ENCODE measurements around the gene CARD10.
A peak's percentile ranks its signal among the peaks of the same experiment; 100 is the strongest.

Gene CARD10

GRCh38 chr22:37496651-37497050 lies 22.6 kb downstream of the CARD10 start:
- peak; percentile 25; the same call in 1 of the 2 replicates for TF ChIP-seq TEAD4 (IDR thresholded peaks at IDR 0.05)
- TF ChIP-seq TCF12 (IDR thresholded peaks at IDR 0.05; ENCODE audit: low read depth): no peak
- TF ChIP-seq EGR1 (IDR thresholded peaks at IDR 0.05): no peak
- TF ChIP-seq MAX (IDR thresholded peaks at IDR 0.05): peak; percentile 69
- no peak for TF ChIP-seq CREB1 (IDR thresholded peaks at IDR 0.05; ENCODE audit: low read depth)
- no peak for TF ChIP-seq ZBTB7A (IDR thresholded peaks at IDR 0.05; ENCODE audit: low read depth)

- no peak for TF ChIP-seq REST (IDR thresholded peaks at IDR 0.05; ENCODE audit: low read depth)
- no peak for TF ChIP-seq FOXM1 (IDR thresholded peaks at IDR 0.05; ENCODE audit: borderline replicate concordance, low read depth)
- no peak for TF ChIP-seq EP300 (IDR thresholded peaks at IDR 0.05; ENCODE audit: borderline replicate concordance)
- TF ChIP-seq MAX (IDR thresholded peaks at IDR 0.05): no peak
- TF ChIP-seq ZBTB7A (IDR thresholded peaks at IDR 0.05; ENCODE audit: low read depth): no peak
- no peak for TF ChIP-seq YY1 (IDR thresholded peaks at IDR 0.05; ENCODE audit: low read depth)
- no peak for TF ChIP-seq EGR1 (IDR thresholded peaks at IDR 0.05)
- TF ChIP-seq CREB1 (IDR thresholded peaks at IDR 0.05; ENCODE audit: low read depth): no peak
- TF ChIP-seq TAF1 (IDR thresholded peaks at IDR 0.05; ENCODE audit: low read depth): no peak
- TF ChIP-seq USF1 (IDR thresholded peaks at IDR 0.05): no peak
- TF ChIP-seq TCF12 (IDR thresholded peaks at IDR 0.05; ENCODE audit: low read depth): no peak
- TF ChIP-seq TEAD4 (IDR thresholded peaks at IDR 0.05): no peak
- TF ChIP-seq CEBPB (IDR thresholded peaks at IDR 0.05): no peak
- no peak for TF ChIP-seq NFIC (IDR thresholded peaks at IDR 0.05)
- no peak for TF ChIP-seq RAD21 (IDR thresholded peaks at IDR 0.05; ENCODE audit: low read depth)
Observed at GRCh38 chr22:37493979-37494378, 25.2 kb downstream of the CARD10 start.

- no peak for TF ChIP-seq CREB1 (IDR thresholded peaks at IDR 0.05; ENCODE audit: low read depth)
- no peak for TF ChIP-seq TEAD4 (IDR thresholded peaks at IDR 0.05)
- TF ChIP-seq MAX (IDR thresholded peaks at IDR 0.05): peak; percentile 37; the same call in 1 of the 2 replicates
- TF ChIP-seq YY1 (IDR thresholded peaks at IDR 0.05; ENCODE audit: low read depth): no peak
- no peak for TF ChIP-seq CEBPB (IDR thresholded peaks at IDR 0.05)
- no peak for TF ChIP-seq EGR1 (IDR thresholded peaks at IDR 0.05)
- peak; percentile 34; the same call in 1 of the 2 replicates for TF ChIP-seq RAD21 (IDR thresholded peaks at IDR 0.05; ENCODE audit: low read depth)
- TF ChIP-seq TCF12 (IDR thresholded peaks at IDR 0.05; ENCODE audit: low read depth): peak; percentile 14; the same call in 1 of the 2 replicates
- TF ChIP-seq NFIC (IDR thresholded peaks at IDR 0.05): no peak
- no peak for TF ChIP-seq ZBTB7A (IDR thresholded peaks at IDR 0.05; ENCODE audit: low read depth)
- TF ChIP-seq TAF1 (IDR thresholded peaks at IDR 0.05; ENCODE audit: low read depth): no peak
Observed at GRCh38 chr22:37492428-37493344, 26.5 kb downstream of the CARD10 start.

GRCh38 chr22:37491559-37492427 lies 27.4 kb downstream of the CARD10 start:
- no peak for TF ChIP-seq FOXM1 (IDR thresholded peaks at IDR 0.05; ENCODE audit: borderline replicate concordance, low read depth)
- TF ChIP-seq USF1 (IDR thresholded peaks at IDR 0.05): peak; percentile 17; the same call in 1 of the 2 replicates
- TF ChIP-seq CREB1 (IDR thresholded peaks at IDR 0.05; ENCODE audit: low read depth): no peak
- TF ChIP-seq REST (IDR thresholded peaks at IDR 0.05; ENCODE audit: low read depth): no peak
- no peak for TF ChIP-seq TCF12 (IDR thresholded peaks at IDR 0.05; ENCODE audit: low read depth)
- TF ChIP-seq ZBTB7A (IDR thresholded peaks at IDR 0.05; ENCODE audit: low read depth): 0 out of 2 replicates have a peak, but pooled peaks have one; percentile 57
- no peak for TF ChIP-seq TAF1 (IDR thresholded peaks at IDR 0.05; ENCODE audit: low read depth)
- TF ChIP-seq NFIC (IDR thresholded peaks at IDR 0.05): no peak
- TF ChIP-seq RAD21 (IDR thresholded peaks at IDR 0.05; ENCODE audit: low read depth): no peak
- no peak for TF ChIP-seq EP300 (IDR thresholded peaks at IDR 0.05; ENCODE audit: borderline replicate concordance)
- no peak for TF ChIP-seq EGR1 (IDR thresholded peaks at IDR 0.05)
- no peak for TF ChIP-seq YY1 (IDR thresholded peaks at IDR 0.05; ENCODE audit: low read depth)
- TF ChIP-seq MAX (IDR thresholded peaks at IDR 0.05): no peak
- TF ChIP-seq CEBPB (IDR thresholded peaks at IDR 0.05): no peak
- TF ChIP-seq TEAD4 (IDR thresholded peaks at IDR 0.05): no peak
